ENCODE data around the gene ITPR2. TPM values are rescaled to one million over a fixed set of nuclear protein-coding genes. Genes with fewer than 3 reads are reported as not detected.
A peak's percentile ranks its signal among the peaks of the same experiment; 100 is the strongest.

Gene ITPR2
- total RNA-seq, 1 donor from 2014 or later = 64.0 TPM

DNA sequence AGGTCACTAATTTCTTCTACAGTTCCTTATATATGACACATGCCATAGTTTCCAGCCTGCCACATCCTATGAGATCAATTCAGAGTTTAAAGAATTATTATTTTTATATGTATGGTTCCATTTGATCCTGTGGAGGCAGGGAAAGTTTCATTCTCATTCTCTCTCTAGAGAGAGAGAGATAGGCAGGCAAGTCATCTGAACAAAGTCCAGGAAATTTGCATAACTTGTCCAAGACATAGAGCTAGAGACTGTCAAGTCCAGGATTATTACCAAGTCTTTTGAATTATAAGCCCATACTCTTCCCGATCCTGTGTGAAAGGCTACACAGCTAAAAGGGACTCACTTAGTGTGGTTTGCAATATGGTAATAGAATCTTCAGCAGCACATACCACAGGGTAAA lies 422.3 kb downstream of the ITPR2 start:
- ATAC-seq (no peak), DNase-seq (no peak)
- Histone ChIP-seq H3K27ac (no peak overlapping the region), H3K27me3 (ENCODE audit: low read depth) (no peaks in the 10 kb centered on the region), H3K4me3 (no peak overlapping the region), H3K36me3 (peaks cover 20% of the 10 kb centered on the region), H3K9me3 (no peaks in the 10 kb centered on the region), H3K4me1 (no peaks in the 10 kb centered on the region)
- intact Hi-C loops (cut with DNase I) = no loop called here
- TF ChIP-seq, protein P1, sequence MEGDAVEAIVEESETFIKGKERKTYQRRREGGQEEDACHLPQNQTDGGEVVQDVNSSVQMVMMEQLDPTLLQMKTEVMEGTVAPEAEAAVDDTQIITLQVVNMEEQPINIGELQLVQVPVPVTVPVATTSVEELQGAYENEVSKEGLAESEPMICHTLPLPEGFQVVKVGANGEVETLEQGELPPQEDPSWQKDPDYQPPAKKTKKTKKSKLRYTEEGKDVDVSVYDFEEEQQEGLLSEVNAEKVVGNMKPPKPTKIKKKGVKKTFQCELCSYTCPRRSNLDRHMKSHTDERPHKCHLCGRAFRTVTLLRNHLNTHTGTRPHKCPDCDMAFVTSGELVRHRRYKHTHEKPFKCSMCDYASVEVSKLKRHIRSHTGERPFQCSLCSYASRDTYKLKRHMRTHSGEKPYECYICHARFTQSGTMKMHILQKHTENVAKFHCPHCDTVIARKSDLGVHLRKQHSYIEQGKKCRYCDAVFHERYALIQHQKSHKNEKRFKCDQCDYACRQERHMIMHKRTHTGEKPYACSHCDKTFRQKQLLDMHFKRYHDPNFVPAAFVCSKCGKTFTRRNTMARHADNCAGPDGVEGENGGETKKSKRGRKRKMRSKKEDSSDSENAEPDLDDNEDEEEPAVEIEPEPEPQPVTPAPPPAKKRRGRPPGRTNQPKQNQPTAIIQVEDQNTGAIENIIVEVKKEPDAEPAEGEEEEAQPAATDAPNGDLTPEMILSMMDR (IDR thresholded peaks at IDR 0.05) = no peak

DNA sequence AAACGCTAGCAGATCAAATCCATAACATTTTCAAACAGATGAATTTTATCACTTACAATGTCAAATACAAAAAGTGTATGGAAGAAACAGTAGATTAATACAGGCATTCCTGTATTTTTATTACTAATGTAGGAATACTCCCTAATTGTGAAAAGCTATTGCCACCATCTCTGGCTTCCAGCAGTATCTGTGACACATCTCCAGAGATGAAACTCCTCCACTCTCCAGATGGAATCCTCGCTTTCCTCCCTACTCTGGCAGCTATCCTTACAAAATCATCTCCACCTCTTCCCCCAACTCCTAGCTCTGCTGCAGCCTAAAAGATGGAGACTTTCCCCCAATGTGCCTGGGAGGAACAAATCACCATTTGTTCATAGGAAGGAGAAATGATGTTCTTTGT lies 426.2 kb downstream of the ITPR2 start:
- no peak for DNase-seq
- Histone ChIP-seq H3K9me3 (no peaks in the 10 kb centered on the region), H3K36me3 (peaks cover 20% of the 10 kb centered on the region), H3K27ac (no peak overlapping the region), H3K27me3 (ENCODE audit: low read depth) (no peaks in the 10 kb centered on the region), H3K4me3 (no peak overlapping the region), H3K4me1 (no peaks in the 10 kb centered on the region)
- intact Hi-C loops (cut with DNase I) = no loop called here
- TF ChIP-seq, protein P1 (IDR thresholded peaks at IDR 0.05) = no peak
- ATAC-seq = no peak

DNA sequence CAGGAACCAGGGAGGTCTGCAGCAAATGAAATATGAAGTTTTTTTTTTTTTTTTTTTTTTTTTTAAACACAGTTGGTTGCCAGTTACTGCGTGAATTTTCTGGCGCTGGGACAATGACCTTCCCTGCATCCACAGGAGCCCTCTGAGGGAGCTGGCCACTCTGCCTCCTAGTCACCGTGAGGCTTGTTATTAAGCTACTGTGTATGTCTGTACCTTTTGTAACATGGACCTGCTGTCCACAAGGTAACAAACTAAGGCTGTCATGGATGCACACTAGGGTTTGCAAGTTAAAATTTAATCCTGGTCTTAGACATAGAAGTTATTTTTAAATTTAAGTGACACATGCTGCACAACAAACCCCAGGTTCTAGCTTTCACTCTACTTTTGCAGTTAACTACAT lies 426.6 kb downstream of the ITPR2 start:
- Histone ChIP-seq H3K36me3 (peaks cover 20% of the 10 kb centered on the region), H3K4me1 (no peaks in the 10 kb centered on the region), H3K27me3 (ENCODE audit: low read depth) (no peaks in the 10 kb centered on the region), H3K4me3 (no peak overlapping the region), H3K27ac (no peak overlapping the region), H3K9me3 (no peaks in the 10 kb centered on the region)
- intact Hi-C loops (cut with DNase I) = no loop called here
- ATAC-seq = no peak
- no peak for DNase-seq
- TF ChIP-seq, protein P1 (IDR thresholded peaks at IDR 0.05) = no peak

DNA sequence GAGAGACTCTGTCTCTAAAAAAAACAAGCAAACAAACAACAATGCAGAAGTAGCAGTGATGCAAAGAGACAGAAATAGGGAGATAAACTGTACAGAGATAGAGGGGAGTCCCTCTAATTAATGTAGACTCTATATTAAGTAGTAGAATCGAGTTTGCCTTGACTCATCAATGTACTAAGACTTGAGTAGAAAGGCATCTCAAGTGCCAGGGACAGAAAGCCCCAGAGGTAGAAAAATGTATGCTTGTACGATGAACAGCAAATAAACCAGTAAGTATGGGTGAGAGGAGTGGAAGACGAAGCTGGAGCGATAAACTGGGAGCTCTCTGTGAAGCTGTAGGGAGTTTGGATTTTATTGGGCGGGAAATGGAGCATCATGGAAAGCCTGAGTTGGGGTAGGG lies 429.4 kb downstream of the ITPR2 start:
- H3K4me3 ChIP-seq = no peak overlapping the region
- ATAC-seq (peak in 1 of 2 donors; percentile 45), DNase-seq (no peak)
- intact Hi-C loops (cut with DNase I) = no loop called here
- H3K27ac ChIP-seq = no peak overlapping the region
- no peaks in the 10 kb centered on the region for H3K9me3 ChIP-seq
- H3K36me3 ChIP-seq = no peaks in the 10 kb centered on the region
- TF ChIP-seq, protein P1 (IDR thresholded peaks at IDR 0.05) = no peak
- no peaks in the 10 kb centered on the region for H3K4me1 ChIP-seq
- no peaks in the 10 kb centered on the region for H3K27me3 ChIP-seq (ENCODE audit: low read depth)

DNA sequence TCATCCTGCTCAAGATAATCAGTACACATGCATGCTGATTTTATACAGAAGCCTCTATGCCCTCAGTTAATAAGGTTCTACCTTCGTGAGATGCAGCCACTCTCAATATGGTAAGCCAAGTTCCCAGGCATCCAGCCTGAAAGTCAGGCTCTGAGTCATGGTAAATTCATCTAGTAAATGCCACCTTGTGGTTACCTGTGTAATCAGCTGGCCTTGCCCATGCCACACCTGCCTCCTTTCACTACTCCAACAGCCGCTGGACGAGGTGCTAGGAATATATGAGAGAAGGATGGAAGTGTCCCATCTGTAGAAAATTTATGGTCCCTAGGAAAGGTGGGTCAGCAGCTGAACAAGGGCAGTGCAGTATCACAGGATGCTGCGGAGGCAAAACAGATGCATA lies 430.3 kb downstream of the ITPR2 start:
- ATAC-seq (peak; percentile 74 to 84), DNase-seq (no peak)
- no peak overlapping the region for H3K27ac ChIP-seq
- intact Hi-C loops (cut with DNase I) = no loop called here
- TF ChIP-seq, protein P1 (IDR thresholded peaks at IDR 0.05) = no peak
- no peaks in the 10 kb centered on the region for H3K9me3 ChIP-seq
- H3K4me3 ChIP-seq = no peak overlapping the region
- H3K4me1 ChIP-seq = no peaks in the 10 kb centered on the region
- H3K36me3 ChIP-seq = peaks cover 1% of the 10 kb centered on the region
- no peaks in the 10 kb centered on the region for H3K27me3 ChIP-seq (ENCODE audit: low read depth)

DNA sequence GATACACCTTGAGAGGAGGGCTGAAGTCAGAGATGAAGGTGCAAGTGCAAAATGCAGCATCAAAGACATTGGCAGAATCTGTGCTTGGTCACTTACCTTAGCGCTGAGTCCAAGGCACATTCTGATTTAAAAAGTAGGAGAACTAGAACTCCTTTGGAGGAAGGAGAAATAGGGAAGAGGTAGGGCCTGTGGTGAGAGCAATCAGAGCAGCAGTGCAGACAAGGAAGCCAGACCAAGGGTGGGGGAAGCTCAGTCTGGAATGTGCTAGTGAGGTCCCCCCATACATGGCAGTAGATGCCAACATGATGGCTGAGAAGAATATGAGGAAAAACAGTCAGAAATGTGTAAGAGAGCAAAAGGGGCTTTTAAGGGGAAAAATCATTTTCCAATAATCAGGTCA lies 431.1 kb downstream of the ITPR2 start:
- peaks cover 8% of the 10 kb centered on the region for H3K36me3 ChIP-seq
- no peak for DNase-seq
- no peaks in the 10 kb centered on the region for H3K27me3 ChIP-seq (ENCODE audit: low read depth)
- TF ChIP-seq, protein P1 (IDR thresholded peaks at IDR 0.05) = no peak
- intact Hi-C loops (cut with DNase I) = no loop called here
- H3K4me3 ChIP-seq = no peak overlapping the region
- no peak overlapping the region for H3K27ac ChIP-seq
- ATAC-seq = peak; percentile 40 to 66
- no peaks in the 10 kb centered on the region for H3K4me1 ChIP-seq
- no peaks in the 10 kb centered on the region for H3K9me3 ChIP-seq
